Esophagus muscularis mucosa (tissue), 4 donors: ENCODE measurements around the gene WSCD2. TPM values are rescaled to one million over a fixed set of nuclear protein-coding genes. Genes with fewer than 3 reads are reported as not detected.

Experiments used
- DNase-seq: peaks from one replicate; pipeline ENCODE4 v3.0.0-alpha.2; 2017; ENCODE audit errors: extremely low spot score
- H3K27ac ChIP-seq, 4 donors: fragments of 200-600 bp; sonication (generic); replicated peaks in 1 of 4; 1 replicate in 3 of 4; 2 replicates in 1 of 4; pipeline ENCODE4 v1.5.1; 2016 to 2019; ENCODE audit warnings: mild to moderate bottlenecking in 1 of 4
- H3K27me3 ChIP-seq, 4 donors: fragments of 200-600 bp; sonication (generic); one replicate each; pipeline versions ENCODE4 v1.5.1 to v1.6.0; 2016 to 2019
- H3K36me3 ChIP-seq, 4 donors: fragments of 200-600 bp; sonication (generic); one replicate each; pipeline ENCODE4 v1.5.1; 2016 to 2019
- H3K4me1 ChIP-seq, 4 donors: fragments of 200-600 bp; sonication (generic); one replicate each; pipeline ENCODE4 v1.5.1; 2016 to 2019
- H3K4me3 ChIP-seq, 4 donors: fragments of 200-600 bp; sonication (generic); 1 replicate in 2 of 4; 2 replicates in 2 of 4; pipeline ENCODE4 v1.5.1; 2016 to 2019; ENCODE audit warnings: mild to moderate bottlenecking in 4 of 4, moderate library complexity in 1 of 4
- H3K9me3 ChIP-seq, 4 donors: fragments of 200-600 bp; sonication (generic); 1 replicate in 3 of 4; 2 replicates in 1 of 4; pipeline ENCODE4 v1.5.1; 2016 to 2019
- CTCF ChIP-seq, 3 experiments: fragments of 200-600 bp in 2 of 3; fragments of 450-650 bp in 1 of 3; sonication (generic) in 2 of 3; IDR thresholded peaks; one replicate each; pipeline ENCODE4 v1.5.1; 2017 to 2019; ENCODE audit warnings: antibody characterized with exemption in 3 of 3, mild to moderate bottlenecking in 2 of 3, moderate library complexity in 1 of 3
- EP300 ChIP-seq: sonication (generic); formaldehyde crosslinking; IDR thresholded peaks from one replicate; pipeline ENCODE4 v1.6.1; 2017; ENCODE audit warnings: antibody characterized with exemption
- POLR2A ChIP-seq: fragments of 450-650 bp; IDR thresholded peaks from one replicate; pipeline ENCODE4 v1.6.1; 2017; ENCODE audit warnings: antibody characterized with exemption, moderate library complexity, mild to moderate bottlenecking, low read depth
- POLR2AphosphoS5 ChIP-seq, 2 donors: sonication (generic); formaldehyde crosslinking; IDR thresholded peaks; one replicate each; pipeline ENCODE4 v1.6.1; 2017; ENCODE audit warnings: antibody characterized with exemption in 2 of 2
- WGBS: methylation state at CpG from one replicate; pipeline ENCODE4 v1.1.5; 2018; 5-methylcytosine and 5-hydroxymethylcytosine counted together
- intact Hi-C: fragments of 100-400 bp; cut with DNase I; formaldehyde crosslinking; loops from one replicate; pipeline ENCODE4 v1.15.1; 2023
- total RNA-seq, 4 donors: library from RNA; depleted of rRNA; stranded (reverse); fragments of >200 nt; gene quantifications; one replicate each; pipeline versions ENCODE4 v1.1.0 to v1.2.1, GENCODE V29; 2016

The WSCD2 gene
- total RNA-seq, 4 donors from 2014 or later, result 24.7 to 47.9 (median 30.4) TPM

GRCh38 chr12:108297895-108298760 is 169.0 kb downstream of the WSCD2 start:
- peaks cover 7 to 25% (median 11%) of the 10 kb centered on the region in 4 donors for H3K4me1 ChIP-seq
- no peaks in the 10 kb centered on the region for H3K9me3 ChIP-seq
- no peak for DNase-seq

GRCh38 chr12:108298761-108299275 is 169.7 kb downstream of the WSCD2 start:
- no peak overlapping the region for H3K4me3 ChIP-seq
- H3K9me3 ChIP-seq, result no peaks in the 10 kb centered on the region
- TF ChIP-seq EP300 (no peak), POLR2AphosphoS5 (IDR thresholded peaks at IDR 0.05) (no peak), POLR2A (no peak), CTCF (IDR thresholded peaks at IDR 0.05) (no peak)
- 93% methylated on average over 5 of the region's 6 CpGs for WGBS
- no peaks in the 10 kb centered on the region for H3K36me3 ChIP-seq
- intact Hi-C loops, result no loop called here
- no peak for DNase-seq
- peaks cover 13 to 32% (median 18%) of the 10 kb centered on the region in 4 donors for H3K4me1 ChIP-seq
- no peak overlapping the region for H3K27ac ChIP-seq
- H3K27me3 ChIP-seq, result peaks cover 0 to 9% (median 0%) of the 10 kb centered on the region in 4 donors

More at GRCh38 chr12:108297895-108298760, 169.0 kb downstream of the WSCD2 start:
- Histone ChIP-seq H3K27me3 (peaks cover 0 to 9% (median 0%) of the 10 kb centered on the region in 4 donors), H3K27ac (no peak overlapping the region), H3K4me3 (no peak overlapping the region), H3K36me3 (no peaks in the 10 kb centered on the region)
- intact Hi-C loops, result no loop called here
- WGBS, result 85% methylated on average over 6 of the region's 6 CpGs
- TF ChIP-seq POLR2AphosphoS5 (IDR thresholded peaks at IDR 0.05) (no peak), EP300 (no peak), CTCF (IDR thresholded peaks at IDR 0.05) (no peak), POLR2A (no peak)

GRCh38 chr12:108299516-108299915 is 170.4 kb downstream of the WSCD2 start:
- TF ChIP-seq CTCF (IDR thresholded peaks at IDR 0.05) (no peak), EP300 (no peak), POLR2A (no peak), POLR2AphosphoS5 (IDR thresholded peaks at IDR 0.05) (no peak)
- H3K27ac ChIP-seq, result no peak overlapping the region
- intact Hi-C loops, result no loop called here
- peaks cover 20 to 39% (median 25%) of the 10 kb centered on the region in 4 donors for H3K4me1 ChIP-seq
- WGBS, result 88% methylated on average over 4 of the region's 4 CpGs
- DNase-seq, result no peak
- no peaks in the 10 kb centered on the region for H3K9me3 ChIP-seq
- no peak overlapping the region for H3K4me3 ChIP-seq
- peaks cover 0 to 9% (median 0%) of the 10 kb centered on the region in 4 donors for H3K27me3 ChIP-seq
- no peaks in the 10 kb centered on the region for H3K36me3 ChIP-seq

Other genes with a start within 250 kb of the WSCD2 start
- gene CMKLR1, start 210.0 kb downstream of the WSCD2 start, total RNA-seq, result 10 to 100 TPM; 10.2 to 14.5 (median 12.6) TPM